K562 (cell line): ENCODE measurements around the gene TACSTD2. TPM values are rescaled to one million over a fixed set of nuclear protein-coding genes. Genes with fewer than 3 reads are reported as not detected.
A peak's percentile ranks its signal among the peaks of the same experiment; 100 is the strongest.

Source experiments
- ARID4B ChIP-seq: sonication (generic); formaldehyde crosslinking; IDR thresholded peaks from 2 replicates; pipeline ENCODE4 v1.8.0; 2022; ENCODE audit warnings: mild to moderate bottlenecking, missing genetic modification reagents
- ESRRA ChIP-seq: fragments of 450-650 bp; IDR thresholded peaks from 2 replicates; pipeline ENCODE4 v1.6.1; 2014; ENCODE audit warnings: low read depth, mild to moderate bottlenecking, moderate library complexity, borderline replicate concordance
- ETS2 ChIP-seq: IDR thresholded peaks from 2 replicates; pipeline ENCODE4 v1.6.1; 2016; ENCODE audit warnings: borderline replicate concordance, missing genetic modification characterization, mild to moderate bottlenecking, moderate library complexity, missing compliant biosample characterization; ENCODE audit not compliant: poor library complexity, severe bottlenecking
- HOXB6 ChIP-seq: fragments of 250-450 bp; sonication (Bioruptor Pico); IDR thresholded peaks from 2 replicates; pipeline ENCODE4 v1.5.1; 2022; ENCODE audit warnings: mild to moderate bottlenecking, borderline replicate concordance
- IFI16 ChIP-seq: fragments of 250-450 bp; sonication (Bioruptor Pico); IDR thresholded peaks from 2 replicates; pipeline ENCODE4 v2.1.2; 2022; ENCODE audit warnings: mild to moderate bottlenecking, inconsistent platforms
- MED1 ChIP-seq: sonication (generic); formaldehyde crosslinking; IDR thresholded peaks from 2 replicates; pipeline ENCODE4 v1.8.1; 2023; ENCODE audit warnings: missing genetic modification reagents, borderline replicate concordance
- MEF2D ChIP-seq: conservative IDR thresholded peaks from 2 replicates; pipeline ENCODE4 v1.6.1; 2016; ENCODE audit warnings: low read depth, missing genetic modification characterization, missing compliant biosample characterization
- NCOA1 ChIP-seq: fragments of 450-650 bp; IDR thresholded peaks from 2 replicates; pipeline ENCODE4 v1.6.1; 2016; ENCODE audit warnings: low read depth
- TRIM24 ChIP-seq, 2 experiments: fragments of 450-650 bp; IDR thresholded peaks; 2 replicates each; pipeline ENCODE4 v1.6.1; 2016
- TSHZ1 ChIP-seq: fragments of 250-450 bp; sonication (Bioruptor Pico); IDR thresholded peaks from 2 replicates; pipeline ENCODE4 v1.4.0; 2020; ENCODE audit warnings: mild to moderate bottlenecking, moderate library complexity
- ZNF384 ChIP-seq: IDR thresholded peaks from 2 replicates; pipeline ENCODE4 v1.6.1; 2012; ENCODE audit warnings: low read depth, low read length, improper control_type of control experiment
- polyA plus RNA-seq, 8 experiments: library from polyadenylated mRNA; depleted of rRNA in 4 of 8; stranded (reverse) in 5 of 8; unstranded in 3 of 8; fragments of >200 nt; fragmentation: Nextera tagmentation in 2 of 8; fragmentation: Illumina TruSeq in 1 of 8; extraction: Ambion mirVana in 2 of 8; extraction: Trizol in 1 of 8; gene quantifications; 2 replicates each; pipeline versions ENCODE4 v1.2.1 to v1.2.3, GENCODE V29; 2011 to 2014; ENCODE audit warnings: inconsistent platforms in 1 of 8, missing spikeins in 1 of 8
- total RNA-seq, 7 experiments: library from RNA; depleted of rRNA in 6 of 7; stranded (reverse); fragments of >200 nt in 6 of 7; fragmentation: Illumina TruSeq in 2 of 7; extraction: Trizol in 2 of 7; gene quantifications; 2 replicates each; pipeline versions ENCODE4 v1.2.1 to v1.2.3, GENCODE V29; 2011 to 2021; ENCODE audit warnings: low replicate concordance in 1 of 7
- TF ChIP-seq, protein P1 (sequence below), 2 experiments: fragments of 450-650 bp; conservative IDR thresholded peaks; 2 replicates each; pipeline ENCODE4 v1.6.1; 2017; ENCODE audit warnings: mild to moderate bottlenecking in 2 of 2, moderate library complexity in 2 of 2
- TF ChIP-seq, protein P2 (sequence below), 2 experiments: IDR thresholded peaks in 1 of 2; conservative IDR thresholded peaks in 1 of 2; 2 replicates each; pipeline ENCODE4 v1.6.1; 2016; ENCODE audit warnings: low read depth in 2 of 2, mild to moderate bottlenecking in 1 of 2, missing compliant biosample characterization in 1 of 2, missing genetic modification characterization in 1 of 2, moderate library complexity in 1 of 2

TACSTD2 gene
- total and polyA plus RNA-seq, 9 of the 15 experiments (the other 6 are each of a cell fraction or from before 2014, with no cell fraction given) = 0.04 to 0.31 TPM; not detected in 7

DNA sequence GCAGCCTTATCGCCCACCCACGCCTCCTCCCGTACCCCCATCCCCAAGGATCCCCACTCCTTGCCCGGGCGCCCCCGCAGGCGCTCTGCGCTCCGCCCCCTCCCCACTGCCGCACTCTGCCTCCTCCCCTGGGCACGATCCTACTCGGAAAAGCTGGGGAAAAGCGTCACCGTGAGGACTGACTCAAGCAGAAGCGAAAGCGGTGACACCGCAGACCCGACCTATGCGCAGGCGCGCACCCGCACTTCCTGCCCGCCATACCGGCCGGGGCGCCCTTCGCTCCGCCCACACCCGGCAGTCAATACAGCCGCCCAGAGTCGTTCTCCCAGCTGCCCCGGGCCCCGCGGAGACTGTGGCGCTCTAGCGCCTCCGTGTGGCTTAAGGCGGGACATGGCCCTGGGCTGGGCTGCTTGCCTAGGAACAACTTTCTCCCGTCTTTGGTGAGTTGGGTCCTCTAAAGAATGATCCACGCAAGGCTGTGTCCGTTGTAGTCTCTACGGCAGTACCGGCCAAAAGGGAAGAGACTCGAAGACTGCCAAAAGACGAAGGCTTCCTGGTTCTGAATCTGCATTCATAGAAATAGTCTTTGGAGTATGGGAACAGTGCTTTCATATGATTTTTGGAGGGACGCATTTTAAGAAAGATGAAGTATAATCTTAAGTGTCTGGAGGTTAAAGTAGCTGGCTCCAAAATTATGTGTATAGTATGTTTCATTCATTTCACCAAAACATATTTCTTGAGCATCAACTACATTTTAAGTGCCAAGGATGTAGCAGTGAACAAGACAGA lies 30.3 kb downstream of the TACSTD2 start, which contains the start of gene OMA1 (continued):
- TF ChIP-seq MEF2D (tag) (no peak), NCOA1 (no peak), TSHZ1 (CRISPR knock-in tag) (no peak), TRIM24 (IDR thresholded peaks at IDR 0.05) (no peak), ARID4B (CRISPR knock-in tag) (peak; percentile 23; the same call in 1 of the 2 replicates), ESRRA (peak; percentile 73; the same call in 1 of the 2 replicates), ETS2 (tag) (no peak), ZNF384 (no peak), IFI16 (CRISPR knock-in tag) (no peak), MED1 (CRISPR knock-in tag) (no peak), HOXB6 (CRISPR knock-in tag) (no peak)
- TF ChIP-seq, protein P1, sequence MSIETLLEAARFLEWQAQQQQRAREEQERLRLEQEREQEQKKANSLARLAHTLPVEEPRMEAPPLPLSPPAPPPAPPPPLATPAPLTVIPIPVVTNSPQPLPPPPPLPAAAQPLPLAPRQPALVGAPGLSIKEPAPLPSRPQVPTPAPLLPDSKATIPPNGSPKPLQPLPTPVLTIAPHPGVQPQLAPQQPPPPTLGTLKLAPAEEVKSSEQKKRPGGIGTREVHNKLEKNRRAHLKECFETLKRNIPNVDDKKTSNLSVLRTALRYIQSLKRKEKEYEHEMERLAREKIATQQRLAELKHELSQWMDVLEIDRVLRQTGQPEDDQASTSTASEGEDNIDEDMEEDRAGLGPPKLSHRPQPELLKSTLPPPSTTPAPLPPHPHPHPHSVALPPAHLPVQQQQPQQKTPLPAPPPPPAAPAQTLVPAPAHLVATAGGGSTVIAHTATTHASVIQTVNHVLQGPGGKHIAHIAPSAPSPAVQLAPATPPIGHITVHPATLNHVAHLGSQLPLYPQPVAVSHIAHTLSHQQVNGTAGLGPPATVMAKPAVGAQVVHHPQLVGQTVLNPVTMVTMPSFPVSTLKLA (conservative IDR thresholded peaks at IDR 0.05) = peak in 1 of 2 experiments; percentile 48; a peak in 2 of 4 replicates
- TF ChIP-seq, protein P2, sequence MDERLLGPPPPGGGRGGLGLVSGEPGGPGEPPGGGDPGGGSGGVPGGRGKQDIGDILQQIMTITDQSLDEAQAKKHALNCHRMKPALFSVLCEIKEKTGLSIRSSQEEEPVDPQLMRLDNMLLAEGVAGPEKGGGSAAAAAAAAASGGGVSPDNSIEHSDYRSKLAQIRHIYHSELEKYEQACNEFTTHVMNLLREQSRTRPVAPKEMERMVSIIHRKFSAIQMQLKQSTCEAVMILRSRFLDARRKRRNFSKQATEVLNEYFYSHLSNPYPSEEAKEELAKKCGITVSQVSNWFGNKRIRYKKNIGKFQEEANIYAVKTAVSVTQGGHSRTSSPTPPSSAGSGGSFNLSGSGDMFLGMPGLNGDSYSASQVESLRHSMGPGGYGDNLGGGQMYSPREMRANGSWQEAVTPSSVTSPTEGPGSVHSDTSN (CRISPR knock-in tag; IDR thresholded peaks at IDR 0.05; ENCODE audit: low read depth) = no peak
- TF ChIP-seq, protein P2 (tag; conservative IDR thresholded peaks at IDR 0.05; ENCODE audit: low read depth) = no peak
